Trophoblast cell (in vitro differentiated cells and primary cell): ENCODE measurements around the gene JMJD6.
"Not testable (repeated sequence)": the region's sequence is repeated elsewhere in the genome, so short reads cannot be mapped to it uniquely, and the experiment has no call there.

Source experiments
- DNase-seq, 2 donors: peaks; one replicate each; pipeline ENCODE4 v3.0.0-alpha.2; 2016
- H2AFZ ChIP-seq: 2 replicates; pipeline ENCODE4 v1.6.1; 2013; ENCODE audit warnings: low read length, moderate library complexity, mild to moderate bottlenecking; ENCODE audit not compliant: insufficient read depth, poor library complexity
- H2AK5ac ChIP-seq: 2 replicates; pipeline ENCODE4 v1.6.1; 2013; ENCODE audit warnings: mild to moderate bottlenecking, low read length
- H2BK120ac ChIP-seq: 2 replicates; pipeline ENCODE4 v1.6.1; 2013; ENCODE audit warnings: low read length, mild to moderate bottlenecking, moderate library complexity; ENCODE audit not compliant: insufficient read depth, poor library complexity
- H2BK12ac ChIP-seq: 2 replicates; pipeline ENCODE4 v1.6.1; 2013; ENCODE audit warnings: mild to moderate bottlenecking, low read length, moderate library complexity
- H2BK5ac ChIP-seq: 2 replicates; pipeline ENCODE4 v1.6.1; 2013; ENCODE audit warnings: low read length, low read depth, moderate library complexity, mild to moderate bottlenecking; ENCODE audit not compliant: poor library complexity
- H3K14ac ChIP-seq: 2 replicates; pipeline ENCODE4 v1.6.1; 2013; ENCODE audit warnings: mild to moderate bottlenecking, low read length
- H3K18ac ChIP-seq: 2 replicates; pipeline ENCODE4 v1.6.1; 2013; ENCODE audit warnings: mild to moderate bottlenecking, low read length
- H3K23ac ChIP-seq: 2 replicates; pipeline ENCODE4 v1.6.1; 2013; ENCODE audit warnings: low read length
- H3K27ac ChIP-seq: 2 replicates; pipeline ENCODE4 v1.5.1; 2013; ENCODE audit warnings: low read depth, mild to moderate bottlenecking, inconsistent platforms, low read length, moderate library complexity
- H3K27me3 ChIP-seq: 2 replicates; pipeline ENCODE4 v1.6.1; 2013; ENCODE audit warnings: inconsistent platforms, mild to moderate bottlenecking, low read length, moderate library complexity; ENCODE audit not compliant: insufficient read depth
- H3K36me3 ChIP-seq, 2 experiments: 1 replicate in 1 of 2; 2 replicates in 1 of 2; pipeline ENCODE4 v1.6.1; 2013; ENCODE audit warnings: low read length in 2 of 2, mild to moderate bottlenecking in 2 of 2, moderate library complexity in 1 of 2; ENCODE audit not compliant: insufficient read depth in 2 of 2, control insufficient read depth in 1 of 2
- H3K4ac ChIP-seq: 2 replicates; pipeline ENCODE4 v1.6.1; 2013; ENCODE audit warnings: low read depth, mild to moderate bottlenecking, low read length, moderate library complexity
- H3K4me1 ChIP-seq, 2 experiments: 1 replicate in 1 of 2; 2 replicates in 1 of 2; pipeline ENCODE4 v1.6.1; 2013; ENCODE audit warnings: low read length in 2 of 2, mild to moderate bottlenecking in 2 of 2, moderate library complexity in 1 of 2; ENCODE audit not compliant: insufficient read depth in 2 of 2, control insufficient read depth in 1 of 2
- H3K4me2 ChIP-seq: 2 replicates; pipeline ENCODE4 v1.6.1; 2013; ENCODE audit warnings: inconsistent platforms, mild to moderate bottlenecking, low read length, moderate library complexity
- H3K4me3 ChIP-seq: 2 replicates; pipeline ENCODE4 v1.5.1; 2013; ENCODE audit warnings: mild to moderate bottlenecking, low read depth, low read length, inconsistent platforms
- H3K79me1 ChIP-seq: one replicate; pipeline ENCODE4 v1.6.1; 2013; ENCODE audit warnings: low read length
- H3K79me2 ChIP-seq: 2 replicates; pipeline ENCODE4 v1.6.1; 2013; ENCODE audit warnings: low read length, mild to moderate bottlenecking; ENCODE audit not compliant: control insufficient read depth, insufficient read depth, poor library complexity
- H3K9ac ChIP-seq: 2 replicates; pipeline ENCODE4 v1.6.1; 2013; ENCODE audit warnings: mild to moderate bottlenecking, low read length
- H3K9me3 ChIP-seq: 2 replicates; pipeline ENCODE4 v1.6.1; 2013; ENCODE audit warnings: low read depth, mild to moderate bottlenecking, control low read depth, inconsistent platforms, low read length; ENCODE audit not compliant: insufficient read depth
- H4K12ac ChIP-seq: 2 replicates; pipeline ENCODE4 v1.6.1; 2013; ENCODE audit warnings: low read depth, mild to moderate bottlenecking, low read length, moderate library complexity
- H4K8ac ChIP-seq: 2 replicates; pipeline ENCODE4 v1.6.1; 2013; ENCODE audit warnings: low read depth, mild to moderate bottlenecking, low read length, moderate library complexity
- H4K91ac ChIP-seq: one replicate; pipeline ENCODE4 v1.6.1; 2013; ENCODE audit warnings: low read depth, mild to moderate bottlenecking, low read length, moderate library complexity
- WGBS: extraction: QIAGEN DNeasy Blood & Tissue Kit; methylation state at CpG from one replicate; pipeline ENCODE4 v1.1.7; 2013; ENCODE audit warnings: missing lambda C conversion rate; ENCODE audit not compliant: insufficient read length, insufficient coverage; ENCODE audit errors: extremely low coverage; 5-methylcytosine and 5-hydroxymethylcytosine counted together

Gene JMJD6

GRCh38 chr17:76698466-76698977, 27.9 kb downstream of the JMJD6 start:
- no CpG with 5 or more reads among the region's 7 CpGs for WGBS
- H3K4me2 ChIP-seq, H4K8ac ChIP-seq, H3K23ac ChIP-seq, DNase-seq, H3K79me2 ChIP-seq, H2BK5ac ChIP-seq, H3K4me3 ChIP-seq, H3K79me1 ChIP-seq, H3K27me3 ChIP-seq, H3K14ac ChIP-seq, H3K36me3 ChIP-seq, H2BK120ac ChIP-seq, H2AK5ac ChIP-seq, H4K91ac ChIP-seq, H2BK12ac ChIP-seq, H2AFZ ChIP-seq, H3K9ac ChIP-seq, H3K9me3 ChIP-seq, H3K27ac ChIP-seq, H3K4ac ChIP-seq, H3K18ac ChIP-seq, H4K12ac ChIP-seq: not testable (repeated sequence)
- peaks cover 12% of the 10 kb centered on the region in 2 experiments for H3K4me1 ChIP-seq

- no peak for DNase-seq
- no peaks in the 10 kb centered on the region for H3K27me3 ChIP-seq
- H2BK12ac ChIP-seq: no peak overlapping the region
- no peak overlapping the region for H3K4ac ChIP-seq
- no peak overlapping the region for H4K8ac ChIP-seq
- no peak overlapping the region for H2AK5ac ChIP-seq
- H2AFZ ChIP-seq: no peak overlapping the region
- no peak overlapping the region for H3K4me2 ChIP-seq
- peaks cover 0 to 7% of the 10 kb centered on the region in 2 experiments for H3K36me3 ChIP-seq
- no peak overlapping the region for H3K27ac ChIP-seq
- H2BK5ac ChIP-seq: no peak overlapping the region
- H2BK120ac ChIP-seq: no peak overlapping the region
- no peaks in the 10 kb centered on the region for H3K9me3 ChIP-seq
- H4K12ac ChIP-seq: no peak overlapping the region
- H3K4me1 ChIP-seq: peaks cover 12% of the 10 kb centered on the region in 2 experiments
- no peak overlapping the region for H4K91ac ChIP-seq
- H3K18ac ChIP-seq: no peak overlapping the region
- H3K79me2 ChIP-seq: no peaks in the 10 kb centered on the region
- H3K9ac ChIP-seq: no peak overlapping the region
- H3K14ac ChIP-seq: no peak overlapping the region
- H3K4me3 ChIP-seq: no peak overlapping the region
- no CpG with 5 or more reads among the region's 17 CpGs for WGBS
- no peaks in the 10 kb centered on the region for H3K79me1 ChIP-seq
- no peak overlapping the region for H3K23ac ChIP-seq
Measured at GRCh38 chr17:76697702-76698465, 28.5 kb downstream of the JMJD6 start.

GRCh38 chr17:76696763-76697701, 29.4 kb downstream of the JMJD6 start:
- Histone ChIP-seq H3K9ac (no peak overlapping the region), H3K4me3 (no peak overlapping the region), H2BK5ac (no peak overlapping the region), H3K14ac (no peak overlapping the region), H4K8ac (no peak overlapping the region), H3K36me3 (peaks cover 0 to 7% of the 10 kb centered on the region in 2 experiments), H2AFZ (peak overlapping the region; percentile 8), H3K4ac (no peak overlapping the region), H3K79me2 (no peaks in the 10 kb centered on the region), H3K23ac (no peak overlapping the region), H3K27ac (no peak overlapping the region), H3K9me3 (no peaks in the 10 kb centered on the region), H3K27me3 (no peaks in the 10 kb centered on the region), H2AK5ac (no peak overlapping the region), H3K4me1 (peaks cover 12% of the 10 kb centered on the region in 2 experiments), H3K18ac (no peak overlapping the region), H2BK12ac (no peak overlapping the region), H3K79me1 (no peaks in the 10 kb centered on the region), H2BK120ac (no peak overlapping the region), H4K91ac (no peak overlapping the region), H4K12ac (no peak overlapping the region), H3K4me2 (no peak overlapping the region)
- WGBS: no CpG with 5 or more reads among the region's 25 CpGs
- DNase-seq: peak in 1 of 2 donors; percentile 43

GRCh38 chr17:76695059-76695831, 31.2 kb downstream of the JMJD6 start:
- no peak overlapping the region for H3K4ac ChIP-seq
- no peak overlapping the region for H3K23ac ChIP-seq
- H3K9ac ChIP-seq: no peak overlapping the region
- no peak overlapping the region for H2BK5ac ChIP-seq
- H4K91ac ChIP-seq: no peak overlapping the region
- no peak overlapping the region for H3K18ac ChIP-seq
- H2AK5ac ChIP-seq: no peak overlapping the region
- no peak overlapping the region for H2AFZ ChIP-seq
- no peak overlapping the region for H2BK12ac ChIP-seq
- H3K4me2 ChIP-seq: no peak overlapping the region
- H4K12ac ChIP-seq: no peak overlapping the region
- H3K4me3 ChIP-seq: no peak overlapping the region
- H3K27ac ChIP-seq: no peak overlapping the region
- H3K79me1 ChIP-seq: no peaks in the 10 kb centered on the region
- no CpG with 5 or more reads among the region's 16 CpGs for WGBS
- H3K79me2 ChIP-seq: no peaks in the 10 kb centered on the region
- no peaks in the 10 kb centered on the region for H3K9me3 ChIP-seq
- H4K8ac ChIP-seq: no peak overlapping the region
- no peak overlapping the region for H2BK120ac ChIP-seq
- peaks cover 0 to 7% of the 10 kb centered on the region in 2 experiments for H3K36me3 ChIP-seq
- no peaks in the 10 kb centered on the region for H3K4me1 ChIP-seq
- no peak overlapping the region for H3K14ac ChIP-seq
- H3K27me3 ChIP-seq: no peaks in the 10 kb centered on the region
- no peak for DNase-seq
